ENCODE results near the gene FSTL4. TPM values are rescaled to one million over a fixed set of nuclear protein-coding genes. Genes with fewer than 3 reads are reported as not detected.

FSTL4 gene
- total RNA-seq, 2 experiments from 2014 or later, result not detected

GRCh38 chr5:133242221-133242835 lies 370.0 kb downstream of the FSTL4 start:
- POLR2A ChIA-PET, result interaction anchor here (1.4 kb wide), 1 partner anchor 128 kb away, joined by 3 read pairs; no protein-coding TSS in a partner anchor
- H3K79me2 ChIP-seq (ENCODE audit: insufficient read depth, low read depth, low read length), result no peaks in the 10 kb centered on the region
- intact Hi-C loops (cut with micrococcal nuclease; ENCODE audit: unreplicated experiment), result no loop called here
- no TSS peak for BruUV-seq (replicated peaks)
- TF ChIP-seq CTCF (conservative IDR thresholded peaks at IDR 0.05; ENCODE audit: low read length) (no peak), EZH2phosphoT487 (IDR thresholded peaks at IDR 0.05; ENCODE audit: borderline replicate concordance, low read depth, low read length) (no peak)
- no peak for DNase-seq (ENCODE audit: low spot score)
- no peak overlapping the region for H3K27ac ChIP-seq (ENCODE audit: low read depth, low read length, poor library complexity, severe bottlenecking)
- H3K4me1 ChIP-seq (ENCODE audit: insufficient read depth, low read length, poor library complexity, severe bottlenecking), result peaks cover 8% of the 10 kb centered on the region
- no peaks in the 10 kb centered on the region for H4K20me1 ChIP-seq (ENCODE audit: insufficient read depth, low read length)
- no peaks in the 10 kb centered on the region for H3K36me3 ChIP-seq (ENCODE audit: insufficient read depth, low read length)
- no peak overlapping the region for H2AFZ ChIP-seq (ENCODE audit: low read length)
- H3K4me2 ChIP-seq (ENCODE audit: low read length), result no peak overlapping the region
- H3K4me3 ChIP-seq (ENCODE audit: low read depth, low read length, poor library complexity, severe bottlenecking), result no peak overlapping the region
- CTCF ChIA-PET (ENCODE audit: unreplicated experiment), result no interaction called here
- H3K9me3 ChIP-seq (ENCODE audit: low read length), result no peaks in the 10 kb centered on the region
- H3K9me2 ChIP-seq (ENCODE audit: insufficient read depth, low read length), result no peaks in the 10 kb centered on the region

- Histone ChIP-seq H4K20me1 (ENCODE audit: insufficient read depth, low read length) (no peaks in the 10 kb centered on the region), H2AFZ (ENCODE audit: low read length) (no peak overlapping the region), H3K4me2 (ENCODE audit: low read length) (no peak overlapping the region), H3K36me3 (ENCODE audit: insufficient read depth, low read length) (no peaks in the 10 kb centered on the region), H3K4me3 (ENCODE audit: low read depth, low read length, poor library complexity, severe bottlenecking) (no peak overlapping the region), H3K9me2 (ENCODE audit: insufficient read depth, low read length) (no peaks in the 10 kb centered on the region), H3K27ac (ENCODE audit: low read depth, low read length, poor library complexity, severe bottlenecking) (no peak overlapping the region), H3K9me3 (ENCODE audit: low read length) (no peaks in the 10 kb centered on the region), H3K79me2 (ENCODE audit: insufficient read depth, low read depth, low read length) (no peaks in the 10 kb centered on the region), H3K4me1 (ENCODE audit: insufficient read depth, low read length, poor library complexity, severe bottlenecking) (peaks cover 8% of the 10 kb centered on the region)
- intact Hi-C loops (cut with micrococcal nuclease; ENCODE audit: unreplicated experiment), result no loop called here
- BruUV-seq (replicated peaks), result no TSS peak
- ChIA-PET POLR2A (no interaction called here), CTCF (ENCODE audit: unreplicated experiment) (no interaction called here)
- no peak for DNase-seq (ENCODE audit: low spot score)
- no peak for TF ChIP-seq EZH2phosphoT487 (IDR thresholded peaks at IDR 0.05; ENCODE audit: borderline replicate concordance, low read depth, low read length)
- TF ChIP-seq CTCF (conservative IDR thresholded peaks at IDR 0.05; ENCODE audit: low read length), result no peak
Observed at GRCh38 chr5:133241179-133242092, 370.9 kb downstream of the FSTL4 start.
